HG02759 (cell line): ENCODE measurements around the gene RASL10A.
"Not testable (repeated sequence)": the region's sequence is repeated elsewhere in the genome, so short reads cannot be mapped to it uniquely, and the experiment has no call there.

Experiments used
- ATAC-seq: cut with Tn5 transposase; IDR thresholded peaks from one replicate; pipeline ENCODE4 v1.9.1; 2021; ENCODE audit warnings: mild to moderate bottlenecking, moderate library complexity; ENCODE audit not compliant: unreplicated experiment

The RASL10A gene, protein sequence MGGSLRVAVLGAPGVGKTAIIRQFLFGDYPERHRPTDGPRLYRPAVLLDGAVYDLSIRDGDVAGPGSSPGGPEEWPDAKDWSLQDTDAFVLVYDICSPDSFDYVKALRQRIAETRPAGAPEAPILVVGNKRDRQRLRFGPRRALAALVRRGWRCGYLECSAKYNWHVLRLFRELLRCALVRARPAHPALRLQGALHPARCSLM

DNA sequence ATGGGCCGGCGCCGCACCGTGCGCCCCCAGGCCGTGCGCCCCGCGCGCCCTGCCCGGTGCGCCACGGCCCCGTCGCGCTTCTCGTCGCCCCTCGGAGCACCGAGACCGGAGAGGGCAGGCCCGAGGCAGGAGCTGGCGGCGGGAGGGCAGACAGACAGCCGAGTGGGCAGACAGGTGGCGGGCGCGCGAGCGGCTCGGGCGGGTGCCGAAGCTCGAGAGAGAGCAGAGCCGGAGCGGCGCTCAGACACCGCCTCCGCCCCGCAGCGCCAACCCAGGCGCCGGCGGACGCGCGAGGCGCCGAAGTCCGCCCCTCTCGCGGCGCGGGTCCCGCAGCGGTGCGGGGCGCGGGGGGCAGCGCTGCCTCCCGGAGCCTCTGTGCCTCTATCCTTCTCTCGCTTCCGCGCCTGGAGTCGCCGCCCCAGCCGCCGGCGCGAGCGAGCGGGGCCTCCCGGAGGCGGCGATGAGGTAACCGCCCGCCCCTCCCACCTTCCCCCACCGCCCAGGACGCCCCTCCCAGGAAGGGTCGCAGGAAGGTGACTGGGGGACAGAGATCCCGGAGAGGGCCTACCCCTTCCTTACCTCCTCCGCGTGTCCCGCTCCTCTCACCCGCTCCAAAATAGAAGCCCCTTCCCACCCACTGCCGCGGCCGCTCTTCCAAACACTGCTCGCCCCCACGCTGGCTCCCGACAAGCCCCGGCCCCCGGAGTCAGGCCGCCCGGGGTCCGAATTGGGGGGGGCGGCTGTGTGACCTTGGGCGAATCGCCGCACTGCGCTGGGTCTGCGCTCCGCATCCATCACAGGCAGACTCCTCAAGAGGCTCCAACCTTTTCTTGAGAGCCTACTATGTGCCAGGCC lies at the start of gene RASL10A:
Gene RASL10A, minus strand, starts transcription at position 412 of the 855 bp plus-strand sequence. CDS start 451 bp downstream, outside the sequence.
- ATAC-seq, result no peak

DNA sequence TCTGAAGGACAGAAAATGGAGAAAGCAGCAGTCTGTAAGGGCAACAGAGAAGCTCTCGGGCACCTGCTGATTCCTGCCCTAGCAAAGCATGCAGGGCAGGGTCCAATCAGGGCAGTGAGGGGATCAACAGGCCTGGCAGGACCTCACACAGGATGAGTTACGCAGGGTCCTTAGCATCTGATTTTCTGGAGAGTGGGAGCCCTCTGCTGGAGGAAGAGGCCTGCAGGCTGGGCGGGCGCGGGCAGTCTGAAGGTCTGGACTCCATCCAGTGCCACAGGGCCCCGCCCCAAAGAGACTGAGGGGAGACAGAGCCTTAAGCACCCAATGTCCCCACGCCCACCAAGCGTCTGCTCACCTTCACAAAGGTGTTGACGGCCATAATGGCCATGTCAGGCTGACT lies 44.0 kb upstream of the RASL10A start:
- no peak for ATAC-seq

DNA sequence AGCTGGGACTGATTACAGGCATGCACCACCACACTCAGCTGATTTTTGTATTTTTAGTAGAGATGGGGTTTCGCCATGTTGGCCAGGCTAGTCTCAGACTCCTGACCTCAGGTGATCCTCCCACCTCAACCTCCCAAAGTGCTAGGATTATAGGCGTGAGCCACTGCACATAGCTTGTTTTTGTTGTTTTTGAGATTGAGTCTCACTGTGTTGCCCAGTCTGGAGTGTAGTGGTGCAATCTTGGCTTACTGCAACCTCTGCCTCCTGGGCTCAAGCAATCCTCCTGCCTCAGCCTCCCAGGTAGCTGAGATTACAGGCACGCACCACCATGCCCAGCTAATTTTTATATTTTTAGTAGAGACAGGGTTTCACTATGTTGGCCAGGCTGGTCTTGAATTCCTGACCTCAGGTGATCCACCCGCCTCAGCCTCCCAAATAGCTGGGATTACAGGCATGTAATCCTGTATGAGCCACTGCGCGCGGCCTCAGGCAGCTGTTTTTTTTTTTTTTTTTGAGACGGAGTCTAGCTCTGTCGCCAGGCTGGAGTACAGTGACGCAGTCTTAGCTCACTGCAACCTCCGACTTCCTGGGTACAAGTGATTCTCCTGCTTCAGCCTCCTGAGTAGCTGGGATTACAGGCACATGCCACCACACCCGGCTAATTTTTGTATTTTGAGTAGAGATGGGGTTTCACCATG lies 41.8 kb upstream of the RASL10A start:
- ATAC-seq, result not testable (repeated sequence)

DNA sequence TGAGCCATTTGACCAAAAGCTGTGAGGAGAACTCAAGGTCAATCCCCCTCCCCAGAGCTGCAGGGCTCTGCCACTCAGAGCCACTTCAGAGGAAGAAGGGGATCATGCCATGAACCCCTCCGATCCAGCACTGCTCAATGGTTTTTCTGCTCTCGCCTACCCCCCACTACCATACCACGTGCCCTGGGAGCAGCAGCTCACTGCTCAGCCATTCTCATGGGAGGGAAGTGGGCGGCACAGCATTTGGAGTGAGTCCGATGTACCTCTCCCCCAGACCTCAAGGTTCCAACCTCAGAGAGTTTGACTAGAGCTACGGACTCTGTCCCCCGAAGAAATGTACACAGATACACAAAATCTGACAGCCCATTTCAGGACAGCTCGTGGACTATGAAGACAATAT lies 38.4 kb upstream of the RASL10A start:
- no peak for ATAC-seq

DNA sequence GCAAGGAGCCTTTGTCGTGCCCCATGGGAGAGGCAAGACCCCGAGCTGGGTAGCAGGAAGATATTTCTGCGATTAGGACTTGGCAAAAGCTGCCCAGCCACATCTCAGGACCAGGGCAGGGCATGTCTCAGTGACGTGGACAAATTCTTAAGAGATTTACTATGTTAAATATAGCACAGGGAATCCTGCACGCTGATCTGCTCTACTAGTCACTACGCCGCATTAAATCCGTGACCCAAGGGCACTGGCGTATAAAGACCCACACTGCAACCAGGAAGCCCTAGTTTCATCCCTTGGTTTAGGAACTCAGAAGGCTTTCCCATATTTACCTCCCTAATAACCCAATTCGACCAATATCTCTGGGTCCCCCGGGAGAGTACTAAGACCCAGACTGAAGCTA lies 37.8 kb upstream of the RASL10A start:
- no peak for ATAC-seq

DNA sequence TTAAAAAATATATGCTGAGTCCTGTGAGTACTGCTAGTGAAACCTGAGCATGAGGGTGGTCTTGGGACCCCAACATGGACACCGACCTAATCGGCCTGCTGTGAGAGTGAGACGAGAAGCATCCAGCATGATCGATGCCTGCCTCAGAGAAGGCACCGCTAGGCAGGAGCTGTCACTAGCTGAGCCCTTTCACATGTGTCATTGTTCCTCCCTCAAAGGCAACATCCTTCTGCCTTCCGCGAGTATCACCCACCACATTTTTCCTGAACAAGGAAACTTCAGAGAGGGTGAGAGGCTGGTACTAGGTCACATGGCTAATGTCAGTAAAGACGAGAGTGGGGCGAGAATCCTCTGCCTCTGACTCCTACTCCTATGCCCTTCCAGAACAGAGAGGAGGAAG lies 37.3 kb upstream of the RASL10A start:
- ATAC-seq, result no peak

DNA sequence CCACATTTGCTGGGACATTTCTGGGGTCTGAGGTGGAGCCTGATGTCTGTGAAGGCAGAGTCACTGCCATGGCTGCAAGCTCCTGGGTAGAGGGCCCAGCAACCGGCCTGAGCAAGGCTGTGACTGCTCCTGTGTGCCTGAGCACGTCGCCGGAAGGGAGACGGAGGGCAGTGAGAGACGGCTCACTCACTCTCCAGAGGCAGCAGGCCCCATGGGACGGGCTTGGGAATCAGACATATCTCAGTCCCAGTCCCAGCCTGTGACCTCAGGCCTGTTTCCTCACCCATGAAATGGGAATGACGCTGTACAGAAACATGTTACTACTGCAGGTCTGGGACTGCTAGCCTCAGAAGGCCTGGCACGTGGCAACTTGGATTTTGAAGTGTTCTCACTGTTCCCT lies 36.4 kb upstream of the RASL10A start:
- no peak for ATAC-seq

DNA sequence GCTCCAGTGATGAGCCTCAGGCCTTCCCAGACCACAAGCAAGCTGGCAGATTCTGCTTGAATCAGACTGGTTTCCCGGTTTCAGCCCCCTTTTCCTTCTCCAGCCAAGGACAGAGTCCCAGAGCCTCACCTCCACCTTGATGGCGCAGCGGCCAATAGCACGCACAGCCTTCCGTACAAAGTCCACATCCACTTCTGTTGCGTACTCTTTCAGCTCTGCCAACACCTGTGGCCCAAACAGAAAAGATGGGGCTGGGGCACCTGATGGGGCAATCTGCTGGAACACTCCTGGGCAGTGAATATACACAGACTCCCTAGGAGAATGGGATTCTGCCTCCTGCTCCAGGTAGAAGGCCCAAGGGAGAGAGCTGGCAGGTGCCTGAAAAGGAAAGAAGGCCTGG lies 35.5 kb upstream of the RASL10A start:
- ATAC-seq, result no peak

DNA sequence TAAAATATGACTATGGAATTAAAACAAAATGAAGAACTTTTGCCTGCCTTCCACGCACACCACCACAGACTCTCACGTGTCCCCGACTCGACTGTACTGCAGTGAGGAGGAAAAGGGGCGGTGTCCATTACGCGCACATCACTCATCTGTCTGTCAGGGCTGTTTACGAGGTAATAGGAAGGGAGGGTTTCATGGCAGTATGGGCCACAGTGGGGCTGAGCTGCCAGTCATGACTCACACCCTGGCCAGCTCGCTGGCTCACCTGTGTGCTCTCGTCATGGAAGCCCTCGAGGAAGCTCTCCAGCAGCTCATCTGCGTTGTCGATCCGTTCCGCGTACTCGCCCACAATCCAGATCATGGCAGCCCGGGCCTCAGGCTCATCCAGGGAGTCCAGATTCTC lies 33.5 kb upstream of the RASL10A start:
- no peak for ATAC-seq

DNA sequence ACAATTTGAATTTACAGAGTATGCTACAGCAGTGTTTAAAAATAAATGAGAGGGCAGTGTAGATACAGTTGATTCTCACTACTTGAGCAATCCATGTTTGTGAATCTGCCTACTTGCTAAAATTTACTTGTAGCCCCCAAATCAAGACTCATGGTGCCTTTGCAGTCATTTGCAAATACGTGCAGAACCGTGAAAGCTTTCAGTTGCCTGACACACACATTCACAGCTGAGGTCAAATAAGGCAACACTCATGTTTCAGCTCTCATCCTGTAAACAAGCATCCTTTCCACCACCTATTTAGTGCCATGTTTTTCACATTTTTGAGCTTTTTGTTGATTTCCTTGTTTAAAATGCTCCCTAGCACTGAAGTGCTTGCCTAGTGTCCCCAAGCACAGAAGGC lies 32.5 kb upstream of the RASL10A start:
- ATAC-seq, result no peak

DNA sequence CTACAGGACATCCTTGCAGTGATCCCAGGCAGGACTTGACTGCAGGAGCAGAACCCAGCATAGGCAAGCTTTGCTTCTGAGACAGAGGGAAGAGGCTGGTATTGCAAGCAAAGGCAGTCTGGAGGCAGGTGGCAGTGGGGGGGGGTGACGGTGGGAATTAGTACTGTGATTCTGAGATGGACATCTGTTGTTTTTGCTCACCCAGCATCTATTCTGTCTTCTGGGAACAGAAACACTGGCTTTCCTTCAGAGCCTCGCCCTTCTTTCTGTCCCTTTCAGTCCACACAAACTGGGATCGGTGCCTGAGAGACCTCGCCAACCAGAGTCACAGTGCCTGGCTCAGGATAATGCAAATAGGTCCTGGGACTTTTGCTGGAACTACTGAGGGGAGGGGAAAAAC lies 31.2 kb upstream of the RASL10A start:
- ATAC-seq, result no peak

DNA sequence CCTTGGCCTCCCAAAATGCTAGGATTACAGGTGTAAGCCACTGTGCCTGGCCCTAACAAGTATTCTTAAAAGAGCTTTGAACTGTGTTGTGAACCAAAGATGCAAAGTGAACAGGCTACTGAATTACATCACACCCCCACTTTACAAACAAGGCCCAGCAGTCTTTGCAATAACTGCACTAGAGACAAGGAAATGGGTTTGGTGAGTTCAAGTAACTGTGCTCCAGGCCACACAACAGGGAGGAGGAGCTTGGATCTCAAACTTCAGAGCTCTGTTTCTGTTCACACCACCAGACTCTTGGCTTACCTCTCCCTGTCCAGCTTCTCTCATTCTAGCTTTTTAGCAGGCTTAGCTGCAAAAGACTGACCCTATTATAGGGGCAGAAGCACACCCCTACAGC lies 30.4 kb upstream of the RASL10A start:
- no peak for ATAC-seq

DNA sequence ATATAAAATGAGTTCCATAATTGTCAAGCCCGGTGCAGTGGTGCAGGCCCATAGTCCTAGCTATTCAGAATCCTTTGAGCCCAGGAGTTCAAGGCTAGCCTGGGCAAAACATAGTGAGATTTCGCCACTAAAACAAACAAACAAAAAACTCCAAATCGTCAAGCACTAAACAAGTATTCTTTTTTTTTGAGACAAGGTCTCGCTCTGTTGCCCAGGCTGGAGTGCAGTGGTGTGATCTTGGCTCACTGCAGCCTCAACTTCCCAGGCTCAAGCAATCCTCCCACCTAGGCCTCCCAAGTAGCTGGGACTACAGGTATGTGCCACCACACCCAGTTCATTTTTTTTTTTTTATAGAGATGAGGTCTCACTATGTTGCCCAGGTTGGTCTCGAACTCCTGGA lies 29.4 kb upstream of the RASL10A start:
- ATAC-seq, result not testable (repeated sequence)

DNA sequence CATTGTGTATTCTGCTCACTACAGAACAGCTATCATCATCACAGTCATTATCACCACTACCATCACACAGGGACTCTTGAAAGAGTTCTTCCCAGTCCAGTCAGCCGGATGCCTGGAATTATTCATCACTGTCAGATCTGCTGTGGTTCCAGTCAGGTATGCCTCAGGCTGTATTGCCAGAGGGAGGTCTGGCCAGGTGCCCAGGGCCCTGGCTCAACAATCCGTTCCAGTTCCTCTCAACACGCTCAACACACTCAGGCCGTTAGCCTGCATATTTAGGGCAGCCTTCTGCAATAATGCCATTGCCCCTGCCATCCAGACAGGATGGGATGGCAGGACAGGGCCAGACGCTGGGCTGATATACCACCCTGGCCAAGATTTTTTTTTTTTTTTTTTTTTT lies 28.6 kb upstream of the RASL10A start:
- ATAC-seq, result no peak

DNA sequence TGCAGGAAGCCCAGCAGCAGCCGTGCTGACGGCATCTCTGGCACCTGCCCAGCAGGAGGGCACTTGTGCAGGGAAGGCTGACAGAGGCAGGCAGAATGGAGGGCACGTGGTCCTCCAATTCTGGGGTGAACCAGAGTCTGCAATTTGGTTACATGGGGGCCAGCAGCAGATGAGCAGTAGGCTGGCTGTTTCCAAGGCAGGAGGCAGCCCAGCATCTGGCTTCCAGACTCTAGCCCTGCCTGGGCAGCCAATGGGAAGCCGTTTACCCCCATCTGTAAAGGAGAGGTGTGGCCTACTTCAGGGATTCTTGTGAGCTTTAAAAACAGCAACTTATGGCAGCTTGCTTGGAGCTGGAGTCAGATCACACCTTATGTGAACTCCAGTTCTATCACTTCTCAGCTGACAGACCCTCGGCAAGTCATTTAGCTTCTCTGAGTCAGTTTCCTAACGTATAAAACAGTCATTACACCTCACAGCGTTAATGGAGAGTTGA lies 27.9 kb upstream of the RASL10A start:
- no peak for ATAC-seq

DNA sequence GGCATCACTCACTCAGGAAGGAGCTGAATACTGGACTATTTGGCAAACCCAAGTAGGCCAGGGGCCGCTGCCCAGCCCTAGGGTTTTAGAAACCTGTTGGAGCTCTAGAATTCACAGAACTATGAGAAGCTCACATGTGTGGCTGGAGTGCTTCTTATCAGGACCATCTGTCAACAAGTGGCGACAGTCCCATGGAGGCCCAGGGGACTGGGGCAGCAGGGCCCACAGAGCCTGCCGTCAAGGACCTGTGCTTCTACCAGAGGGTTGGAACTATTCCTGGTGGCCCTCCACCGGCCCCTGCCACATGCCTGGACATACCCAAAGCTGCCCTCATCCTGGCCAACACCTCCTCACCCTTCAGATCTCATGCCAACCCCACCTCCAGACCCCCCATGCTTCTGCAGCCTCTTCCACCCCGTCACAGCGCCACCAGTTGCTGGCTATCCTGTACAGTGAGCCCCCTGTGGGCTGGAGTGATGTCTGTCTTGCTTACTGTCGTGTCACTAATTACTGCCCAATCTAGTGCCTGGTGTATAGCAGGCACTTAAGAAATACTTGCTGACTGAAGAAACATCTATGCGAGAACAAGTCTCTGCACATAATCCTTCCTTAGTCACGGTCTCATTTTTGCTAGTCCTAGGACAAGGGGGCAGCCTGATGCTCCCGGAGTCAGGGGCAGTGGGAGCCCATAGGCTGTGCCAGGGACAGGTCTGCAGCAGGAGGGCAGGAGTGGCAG lies 27.2 kb upstream of the RASL10A start:
- no peak for ATAC-seq

DNA sequence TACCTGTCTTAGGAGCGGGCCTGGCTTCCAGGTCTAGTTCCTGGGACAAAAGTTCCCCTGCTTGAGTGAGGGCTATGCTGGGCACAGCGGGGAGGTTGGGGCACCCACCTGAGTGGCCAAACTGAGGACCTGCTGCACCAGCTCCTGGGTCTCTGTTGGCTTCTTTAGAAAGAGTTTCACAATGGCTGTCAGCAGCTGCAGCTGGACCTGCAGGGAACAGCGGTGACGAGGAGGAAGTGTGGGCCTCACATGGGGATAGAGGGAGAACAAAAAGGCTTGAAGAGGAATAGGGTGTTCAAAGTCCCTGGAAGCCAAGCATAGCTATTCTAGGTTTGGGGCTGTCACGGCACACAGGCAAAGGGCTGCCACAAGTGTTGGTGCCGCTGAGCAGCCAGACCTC lies 26.7 kb upstream of the RASL10A start:
- no peak for ATAC-seq

DNA sequence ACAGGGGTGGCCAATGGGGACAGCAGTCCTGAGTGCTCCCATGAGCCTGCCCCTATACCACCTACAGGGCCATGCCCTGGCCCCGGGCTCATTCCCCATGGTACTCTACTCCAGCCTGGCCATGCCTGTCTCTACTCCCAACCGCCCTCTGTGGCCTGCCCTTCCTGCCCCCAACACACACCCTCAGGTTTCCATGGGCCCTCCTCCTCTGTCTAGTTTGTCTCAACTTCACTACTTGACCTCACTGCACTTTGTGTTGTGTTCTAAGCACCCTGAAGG lies 26.3 kb upstream of the RASL10A start:
- ATAC-seq, result no peak

DNA sequence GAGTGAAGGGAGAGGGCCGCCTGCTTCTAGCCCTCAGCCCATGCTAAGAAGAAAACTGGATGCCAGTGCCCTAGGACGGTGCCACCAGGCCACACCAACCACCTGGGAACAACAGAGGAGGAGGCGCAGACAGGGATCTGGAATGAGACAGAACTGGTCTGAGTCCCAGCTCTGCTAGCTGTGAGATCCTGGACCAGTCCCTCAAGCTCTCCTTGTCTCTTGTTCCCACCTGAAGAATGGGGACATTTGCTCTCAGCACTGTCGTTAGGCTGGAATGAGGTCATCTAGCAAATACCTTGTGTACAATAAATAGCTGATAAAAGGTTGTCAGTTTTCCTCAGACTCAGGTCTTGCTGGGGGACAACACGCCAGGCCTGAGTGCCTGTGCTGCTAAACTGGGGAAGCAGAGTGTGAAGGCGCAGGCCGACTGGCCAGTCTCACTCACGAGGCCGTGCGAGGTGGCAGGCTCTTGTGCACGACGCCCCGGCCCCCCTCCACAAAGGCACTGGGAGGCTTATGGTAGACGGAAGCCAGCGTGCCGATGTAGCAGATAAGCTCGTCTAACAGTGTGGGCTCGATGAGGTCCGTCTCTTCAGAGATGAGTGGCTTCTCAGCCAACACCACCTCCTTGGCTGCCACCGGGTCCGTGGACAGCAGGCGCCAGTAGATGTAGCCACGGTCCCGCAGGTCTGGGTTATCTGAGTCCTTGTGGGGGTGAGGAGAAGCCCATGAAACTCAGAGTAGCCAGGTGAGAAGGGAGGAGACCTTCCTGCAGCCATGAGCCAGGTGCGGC lies 25.8 kb upstream of the RASL10A start:
- no peak for ATAC-seq

DNA sequence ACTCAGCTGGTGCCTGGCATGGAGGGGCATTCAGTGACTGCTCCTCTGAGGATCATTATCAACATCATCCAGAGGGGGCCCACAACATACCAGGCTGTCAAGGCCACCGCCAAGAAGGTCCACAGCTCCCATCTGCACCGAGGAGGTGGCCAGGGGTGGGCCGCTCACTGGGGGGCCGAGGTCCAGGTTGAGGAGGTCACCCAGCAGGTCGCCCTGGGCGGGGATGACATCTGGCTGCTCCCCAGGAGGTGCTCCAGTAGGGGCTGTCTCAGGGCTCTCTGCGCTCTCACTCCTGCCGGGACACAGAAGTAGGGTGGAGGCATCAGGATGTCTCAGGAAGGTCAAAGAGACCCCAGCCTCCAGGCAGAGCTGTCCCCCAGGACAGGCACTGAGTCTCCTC lies 25.1 kb upstream of the RASL10A start:
- no peak for ATAC-seq
